ENCODE data around the gene RMI1.

DNA sequence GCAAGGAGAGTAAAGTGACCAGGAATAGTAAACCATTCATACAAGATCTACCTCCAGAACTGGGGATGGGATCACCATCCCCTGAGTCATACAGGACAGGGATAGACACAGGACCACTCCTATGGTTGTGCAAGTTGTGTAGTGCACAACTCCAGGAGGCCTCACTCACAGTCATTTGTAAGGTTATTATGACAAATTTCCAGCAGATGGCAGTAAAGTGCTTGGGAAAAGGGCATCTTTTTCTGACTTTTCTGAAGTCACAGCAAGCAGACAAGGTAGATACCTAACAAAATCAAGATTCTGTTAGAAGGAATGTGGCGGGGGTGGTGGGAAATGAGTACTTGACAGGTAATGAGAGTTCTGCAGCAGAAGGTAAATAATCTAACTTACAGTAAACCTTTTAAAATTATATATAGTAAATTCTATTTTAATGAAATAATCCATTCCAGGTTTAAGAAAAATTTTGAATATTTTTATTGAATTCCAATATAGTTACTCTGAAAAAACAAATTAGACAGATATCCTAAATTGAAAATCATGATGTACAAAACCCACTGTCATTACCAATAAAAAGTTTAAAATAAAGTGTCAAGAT is 42.6 kb upstream of the RMI1 start:
- TF ChIP-seq, protein P1, sequence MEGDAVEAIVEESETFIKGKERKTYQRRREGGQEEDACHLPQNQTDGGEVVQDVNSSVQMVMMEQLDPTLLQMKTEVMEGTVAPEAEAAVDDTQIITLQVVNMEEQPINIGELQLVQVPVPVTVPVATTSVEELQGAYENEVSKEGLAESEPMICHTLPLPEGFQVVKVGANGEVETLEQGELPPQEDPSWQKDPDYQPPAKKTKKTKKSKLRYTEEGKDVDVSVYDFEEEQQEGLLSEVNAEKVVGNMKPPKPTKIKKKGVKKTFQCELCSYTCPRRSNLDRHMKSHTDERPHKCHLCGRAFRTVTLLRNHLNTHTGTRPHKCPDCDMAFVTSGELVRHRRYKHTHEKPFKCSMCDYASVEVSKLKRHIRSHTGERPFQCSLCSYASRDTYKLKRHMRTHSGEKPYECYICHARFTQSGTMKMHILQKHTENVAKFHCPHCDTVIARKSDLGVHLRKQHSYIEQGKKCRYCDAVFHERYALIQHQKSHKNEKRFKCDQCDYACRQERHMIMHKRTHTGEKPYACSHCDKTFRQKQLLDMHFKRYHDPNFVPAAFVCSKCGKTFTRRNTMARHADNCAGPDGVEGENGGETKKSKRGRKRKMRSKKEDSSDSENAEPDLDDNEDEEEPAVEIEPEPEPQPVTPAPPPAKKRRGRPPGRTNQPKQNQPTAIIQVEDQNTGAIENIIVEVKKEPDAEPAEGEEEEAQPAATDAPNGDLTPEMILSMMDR (IDR thresholded peaks at IDR 0.05), result peak; percentile 51 to 78 (median 71)
- no peak for TF ChIP-seq POLR2A (IDR thresholded peaks at IDR 0.05)

All from heart left ventricle (tissue), 13 donors.